Measurements from ENCODE around the gene BMPR1B. TPM values are rescaled to one million over a fixed set of nuclear protein-coding genes. Genes with fewer than 3 reads are reported as not detected.

The BMPR1B gene
- total RNA-seq, 1 experiment from 2014 or later, result 0.35 TPM

- H3K27ac ChIP-seq (ENCODE audit: insufficient read length, low read depth, low read length), result no peak overlapping the region
- H3K23ac ChIP-seq (ENCODE audit: insufficient read length, low read depth, low read length), result no peak overlapping the region
- no peaks in the 10 kb centered on the region for H3K9me3 Mint-ChIP-seq
- no peak overlapping the region for H3K14ac ChIP-seq (ENCODE audit: insufficient read depth, low read length)
- WGBS (ENCODE audit: extremely low coverage, insufficient read length, low lambda C conversion rate), result no CpG with 5 or more reads among the region's 3 CpGs
- no peak overlapping the region for H3K18ac ChIP-seq (ENCODE audit: insufficient read length, low read depth, low read length)
- no peak overlapping the region for H4K5ac ChIP-seq (ENCODE audit: insufficient read length, low read depth, low read length)
- H3K79me2 ChIP-seq (ENCODE audit: insufficient read depth, low read length), result no peaks in the 10 kb centered on the region
- H2AFZ ChIP-seq (ENCODE audit: low read length), result no peak overlapping the region
- no peaks in the 10 kb centered on the region for H3K4me1 ChIP-seq (ENCODE audit: insufficient read depth, low read length)
- no peak overlapping the region for H3K56ac ChIP-seq (ENCODE audit: insufficient read length, low read depth, low read length)
- no peak overlapping the region for H3K4me2 ChIP-seq (ENCODE audit: insufficient read depth, insufficient read length, low read length)
- DNase-seq, result no peak
- TF ChIP-seq CTCF (conservative IDR thresholded peaks at IDR 0.05), result no peak
- no peak overlapping the region for H2BK5ac ChIP-seq (ENCODE audit: insufficient read length, low read length)
- H2AK5ac ChIP-seq (ENCODE audit: insufficient read length, low read length), result no peak overlapping the region
- H2BK15ac ChIP-seq (ENCODE audit: low read depth, low read length), result no peak overlapping the region
- H3K23me2 ChIP-seq (ENCODE audit: insufficient read length, low read depth, low read length, poor library complexity, severe bottlenecking), result no peaks in the 10 kb centered on the region
- no peak overlapping the region for H3K27ac Mint-ChIP-seq
- H3T11ph ChIP-seq (ENCODE audit: low read length), result no peak overlapping the region
- H3K9ac ChIP-seq (ENCODE audit: extremely low read depth, insufficient read length, low read length), result no peak overlapping the region
- H3K4me3 Mint-ChIP-seq, result no peak overlapping the region
- no peak overlapping the region for H2BK120ac ChIP-seq (ENCODE audit: low read depth, low read length, poor library complexity, severe bottlenecking)
- H3K4ac ChIP-seq (ENCODE audit: low read depth, low read length), result no peak overlapping the region
- no peaks in the 10 kb centered on the region for H3K27me3 Mint-ChIP-seq (ENCODE audit: low read depth)
- H3K9me3 ChIP-seq (ENCODE audit: control insufficient read depth, low read depth, low read length), result no peaks in the 10 kb centered on the region
- H2BK12ac ChIP-seq (ENCODE audit: insufficient read length, low read depth, low read length), result no peak overlapping the region
- no peaks in the 10 kb centered on the region for H3K79me1 ChIP-seq (ENCODE audit: insufficient read depth, low read depth, low read length, poor library complexity, severe bottlenecking)
- H4K8ac ChIP-seq (replicated peaks; ENCODE audit: insufficient read length, low read depth, low read length), result no peak overlapping the region
- no peaks in the 10 kb centered on the region for H4K20me1 ChIP-seq (ENCODE audit: control insufficient read depth, insufficient read depth, insufficient read length)
- no peaks in the 10 kb centered on the region for H3K27me3 ChIP-seq (ENCODE audit: insufficient read depth, low read length)
- no peaks in the 10 kb centered on the region for H3K36me3 Mint-ChIP-seq (ENCODE audit: insufficient read depth in 1 of 3, low read depth in 3 of 3)
- no peak overlapping the region for H2BK20ac ChIP-seq (ENCODE audit: low read depth, low read length, poor library complexity, severe bottlenecking)
- H3K4me1 Mint-ChIP-seq, result 0 out of 4 replicates have a peak, but pooled peaks cover 0 to 2% of the 10 kb centered on the region in 2 experiments
- no peak overlapping the region for H4K91ac ChIP-seq (ENCODE audit: insufficient read length, low read depth, low read length)
Measured at GRCh38 chr4:94766856-94767255, 9.1 kb downstream of the BMPR1B start.

All from H9 (cell line).